Left kidney (tissue), 2 donors: ENCODE measurements around the gene MDFIC. TPM values are rescaled to one million over a fixed set of nuclear protein-coding genes. Genes with fewer than 3 reads are reported as not detected.

Experiments
- DNase-seq: peaks from one replicate; pipeline ENCODE4 v3.0.0-alpha.2; 2013
- polyA plus RNA-seq: library from polyadenylated mRNA; unstranded; fragments of 120-200 nt; gene quantifications from one replicate; pipeline ENCODE4 v1.2.1, GENCODE V29; 2013; ENCODE audit not compliant: insufficient read length

The MDFIC gene
- polyA plus RNA-seq, 1 donor = 30.6 TPM

DNA sequence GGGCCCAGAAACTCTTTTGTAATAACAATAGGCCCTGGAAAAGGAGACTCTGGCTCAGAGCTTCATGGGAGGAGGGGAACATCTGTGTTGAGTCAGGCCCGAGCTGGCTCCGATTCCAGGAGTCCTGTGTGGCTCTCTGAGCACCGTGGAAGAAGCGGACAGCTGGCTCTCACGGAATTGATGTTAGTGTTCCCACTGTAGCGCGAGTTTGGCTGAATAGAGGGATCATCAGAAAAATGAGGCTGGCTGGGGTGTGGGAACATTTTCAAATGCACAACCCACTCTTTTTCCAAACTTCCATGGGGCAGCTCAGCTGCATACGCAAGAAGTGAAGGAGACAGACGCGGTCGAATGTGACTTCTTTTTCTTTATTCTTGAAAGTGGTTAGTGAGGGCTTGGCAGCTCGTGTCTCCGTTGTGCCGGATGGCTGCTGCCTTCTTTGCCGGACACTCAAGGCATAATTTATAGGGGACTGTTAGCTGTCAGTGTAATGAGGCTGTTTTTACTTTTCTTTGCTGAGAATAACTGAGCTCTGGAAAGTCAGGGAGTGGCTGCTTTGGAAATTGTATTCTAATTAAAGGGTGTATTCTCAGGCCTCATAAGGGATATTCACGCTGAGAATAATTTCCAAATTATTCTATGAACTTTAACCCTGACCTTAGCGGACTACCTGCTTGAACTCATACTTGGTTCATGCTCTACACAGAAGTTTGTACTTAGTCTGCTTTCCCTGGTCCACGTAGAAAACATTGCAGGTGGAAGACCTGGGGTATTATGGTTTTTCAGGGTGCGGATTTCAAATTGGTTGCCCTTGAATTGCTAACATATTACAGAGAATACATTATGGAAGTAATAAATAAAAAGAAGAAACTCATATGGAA lies 23.1 kb downstream of the MDFIC start:
- peak; percentile 53 for DNase-seq

DNA sequence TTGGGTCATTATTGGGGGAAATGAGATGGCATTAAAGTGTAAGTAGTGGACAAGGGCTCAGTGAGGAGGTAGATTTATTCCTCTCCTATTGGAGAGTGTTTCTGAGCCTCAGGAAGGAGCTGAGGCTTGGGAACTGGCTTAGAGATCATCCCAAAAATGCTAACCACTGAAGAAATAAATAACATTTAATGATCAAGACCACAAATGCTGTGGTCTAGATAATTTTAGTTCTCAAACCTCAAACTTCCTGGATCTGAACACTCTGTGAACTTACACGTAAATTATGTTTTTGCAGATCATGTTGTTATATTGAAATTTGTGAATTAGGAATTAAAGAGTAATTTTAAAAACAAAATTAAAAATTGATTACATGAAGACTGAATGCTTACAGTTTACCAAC lies 27.3 kb downstream of the MDFIC start:
- no peak for DNase-seq

- no peak for DNase-seq
These were observed 30.4 kb downstream of the MDFIC start for GRCh38 chr7:114952296-114952695.

DNA sequence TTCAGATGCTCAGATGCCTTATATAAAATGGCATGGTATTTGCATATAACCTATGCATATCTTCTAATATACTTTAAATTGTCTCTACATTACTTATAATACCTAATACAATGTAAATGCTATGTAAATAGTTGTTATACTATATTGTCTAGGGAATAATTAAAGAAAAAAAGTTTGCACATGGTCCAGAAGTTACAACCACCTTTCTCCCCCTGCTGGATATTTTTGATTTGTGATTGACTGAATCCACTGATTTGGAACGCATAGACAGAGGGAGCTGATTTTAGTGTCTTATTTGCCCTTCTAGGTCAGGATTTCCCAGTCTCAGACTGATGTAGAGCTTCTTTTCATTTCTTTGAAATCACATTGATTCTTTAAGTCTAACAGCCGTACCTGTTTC lies 31.8 kb downstream of the MDFIC start:
- no peak for DNase-seq

DNA sequence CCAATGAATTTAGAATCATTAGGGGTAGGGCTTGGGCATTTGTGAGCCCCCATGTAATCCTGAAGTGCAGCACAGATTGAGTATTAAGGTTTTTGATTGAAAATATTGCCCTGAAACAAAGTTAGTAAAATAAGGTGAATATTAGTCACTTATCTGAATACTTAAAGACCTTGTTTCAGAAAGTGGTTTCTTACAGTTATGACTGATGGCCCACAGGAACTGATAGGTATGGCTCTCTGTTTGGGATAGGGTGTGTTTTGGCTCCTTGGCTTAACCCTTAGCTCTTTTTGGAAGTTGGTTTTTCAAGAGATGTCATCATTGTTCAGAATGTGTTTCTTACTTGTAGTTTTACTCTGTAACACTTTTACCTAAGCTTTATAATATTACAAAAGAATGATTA lies 34.8 kb downstream of the MDFIC start:
- no peak for DNase-seq

DNA sequence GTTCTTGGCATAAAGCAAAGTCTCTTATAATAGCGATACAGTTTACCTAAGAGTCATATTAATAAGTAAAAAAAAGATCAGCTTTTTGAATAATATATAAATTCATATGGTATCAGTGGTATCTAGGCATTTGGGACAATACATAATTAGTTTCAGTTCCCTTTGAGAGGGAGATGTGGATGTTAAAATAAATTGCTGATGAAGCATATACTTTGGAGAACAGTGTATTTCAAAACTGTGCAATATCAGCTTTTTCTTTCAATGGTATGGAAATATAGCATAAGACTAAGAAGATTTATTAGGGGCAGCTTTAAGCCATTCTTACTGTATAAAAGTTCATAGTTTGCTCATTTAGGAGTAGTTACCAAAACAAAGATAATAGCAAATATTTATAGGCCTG lies 35.5 kb downstream of the MDFIC start:
- DNase-seq = no peak

GRCh38 chr7:114959931-114960330 lies 38.0 kb downstream of the MDFIC start:
- no peak for DNase-seq

DNA sequence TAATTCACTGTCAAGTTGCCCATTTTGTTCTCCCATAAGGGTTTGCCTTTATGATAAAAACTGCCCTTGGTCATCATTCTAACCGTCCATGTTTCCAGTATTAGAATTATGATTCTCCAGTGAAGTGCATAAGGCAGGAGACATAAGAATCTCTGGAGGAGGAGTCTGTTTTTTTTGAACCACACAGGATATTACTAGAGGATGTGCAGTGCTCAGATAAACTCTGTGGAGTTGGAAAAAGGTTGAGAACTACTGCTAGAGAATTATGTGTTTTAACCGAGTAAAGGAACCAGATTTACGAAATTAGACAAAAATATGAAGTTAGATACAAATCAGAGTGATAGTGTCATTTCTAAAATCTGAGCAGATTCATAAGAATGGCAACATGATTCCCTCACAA lies 40.5 kb downstream of the MDFIC start:
- no peak for DNase-seq

DNA sequence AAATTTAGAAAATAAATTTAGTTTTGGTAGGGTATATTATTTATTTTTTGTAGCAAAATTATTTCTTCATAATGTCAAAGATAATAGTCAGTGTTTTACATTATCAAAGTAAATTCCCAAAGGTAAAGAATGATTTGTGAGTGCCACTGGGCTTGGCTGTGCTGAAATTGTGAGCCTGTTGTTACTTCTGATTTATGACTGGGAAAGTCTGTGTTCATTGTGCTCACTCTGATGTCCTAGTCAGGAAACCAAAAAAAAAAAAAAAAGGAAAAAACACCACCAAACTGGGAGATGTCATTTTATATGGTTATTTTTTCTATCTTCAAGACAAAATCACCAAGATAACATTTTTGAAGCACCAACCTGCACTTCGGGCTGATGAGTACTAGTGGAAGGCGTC lies 44.3 kb downstream of the MDFIC start:
- no peak for DNase-seq

GRCh38 chr7:114969096-114969495 lies 47.2 kb downstream of the MDFIC start:
- no peak for DNase-seq

- DNase-seq = no peak
These were observed 48.4 kb downstream of the MDFIC start for GRCh38 chr7:114970308-114970707.

GRCh38 chr7:114970732-114971131 lies 48.8 kb downstream of the MDFIC start:
- DNase-seq = no peak

GRCh38 chr7:114972567-114972966 lies 50.7 kb downstream of the MDFIC start:
- no peak for DNase-seq

GRCh38 chr7:114973147-114973546 lies 51.3 kb downstream of the MDFIC start:
- DNase-seq = no peak

GRCh38 chr7:114975401-114975800 lies 53.5 kb downstream of the MDFIC start:
- no peak for DNase-seq

GRCh38 chr7:114976666-114977065 lies 54.8 kb downstream of the MDFIC start:
- DNase-seq = no peak

DNA sequence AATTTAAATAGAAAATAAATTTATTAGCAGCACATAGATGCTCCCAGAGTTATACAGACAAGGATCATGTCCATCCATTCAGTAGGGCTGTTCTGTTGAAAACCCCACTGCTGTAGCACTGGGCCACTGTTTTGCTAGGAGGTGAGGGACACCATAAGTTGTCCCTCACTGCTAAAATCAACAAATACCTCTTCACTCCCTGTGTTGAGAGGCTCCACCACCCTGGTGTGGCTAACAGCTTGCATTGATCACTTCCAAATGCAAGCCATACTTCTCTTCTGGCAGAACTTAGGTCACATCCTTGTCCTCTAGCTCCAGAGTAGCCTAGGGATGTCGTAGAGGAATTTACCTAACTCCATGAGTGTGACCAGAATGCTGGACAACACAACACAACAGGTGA lies 55.4 kb downstream of the MDFIC start:
- no peak for DNase-seq

- DNase-seq = no peak
These were observed 57.5 kb downstream of the MDFIC start for GRCh38 chr7:114979388-114979787.

- no peak for DNase-seq
These were observed 58.1 kb downstream of the MDFIC start for GRCh38 chr7:114979803-114980507.

DNA sequence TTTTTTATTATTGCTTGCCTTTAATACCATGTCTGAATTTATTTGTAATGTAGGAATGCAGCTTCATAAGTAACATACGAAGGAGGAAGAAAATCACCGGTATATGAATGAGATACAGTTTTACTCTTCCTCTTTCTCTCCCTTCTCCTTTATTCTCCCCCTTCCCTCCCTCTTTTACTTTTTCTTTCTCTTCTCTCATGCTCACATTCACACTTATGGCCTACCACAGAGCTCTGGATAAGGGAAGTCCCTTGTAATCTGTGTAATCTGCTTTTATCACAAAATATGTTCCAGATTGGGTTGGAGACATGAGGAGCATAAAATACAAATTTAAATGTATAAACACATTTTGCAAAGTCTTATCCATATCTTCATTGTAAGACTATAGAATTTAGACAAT lies 59.4 kb downstream of the MDFIC start:
- no peak for DNase-seq

DNA sequence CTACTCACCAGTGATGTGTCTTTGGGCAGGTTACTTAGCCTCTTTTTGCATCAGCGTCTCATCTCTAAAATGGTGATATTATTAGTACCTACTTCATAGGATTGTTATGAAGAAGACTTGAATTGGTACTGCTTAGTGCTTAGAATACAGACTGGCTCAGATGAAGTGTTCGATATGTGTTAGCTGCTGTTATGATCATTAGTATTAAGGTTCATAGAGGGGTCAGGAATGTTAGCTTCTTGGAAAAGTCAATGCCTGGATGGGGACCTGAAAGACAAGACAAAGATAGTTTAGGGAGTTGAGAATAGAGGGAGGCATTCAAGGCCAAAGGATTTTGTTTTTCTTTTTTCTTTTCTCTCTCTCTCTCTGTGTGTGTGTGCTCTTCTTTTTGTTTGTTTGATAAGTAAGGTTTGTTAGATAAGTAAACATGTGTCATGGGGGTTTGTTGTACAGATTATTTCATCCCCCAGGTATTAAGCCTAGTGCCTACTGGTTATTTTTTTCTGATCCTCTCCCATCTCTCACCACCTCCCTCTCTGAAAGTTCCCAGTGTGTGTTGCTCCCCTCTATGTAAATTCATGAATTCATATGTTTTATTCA lies 63.3 kb downstream of the MDFIC start:
- no peak for DNase-seq

DNA sequence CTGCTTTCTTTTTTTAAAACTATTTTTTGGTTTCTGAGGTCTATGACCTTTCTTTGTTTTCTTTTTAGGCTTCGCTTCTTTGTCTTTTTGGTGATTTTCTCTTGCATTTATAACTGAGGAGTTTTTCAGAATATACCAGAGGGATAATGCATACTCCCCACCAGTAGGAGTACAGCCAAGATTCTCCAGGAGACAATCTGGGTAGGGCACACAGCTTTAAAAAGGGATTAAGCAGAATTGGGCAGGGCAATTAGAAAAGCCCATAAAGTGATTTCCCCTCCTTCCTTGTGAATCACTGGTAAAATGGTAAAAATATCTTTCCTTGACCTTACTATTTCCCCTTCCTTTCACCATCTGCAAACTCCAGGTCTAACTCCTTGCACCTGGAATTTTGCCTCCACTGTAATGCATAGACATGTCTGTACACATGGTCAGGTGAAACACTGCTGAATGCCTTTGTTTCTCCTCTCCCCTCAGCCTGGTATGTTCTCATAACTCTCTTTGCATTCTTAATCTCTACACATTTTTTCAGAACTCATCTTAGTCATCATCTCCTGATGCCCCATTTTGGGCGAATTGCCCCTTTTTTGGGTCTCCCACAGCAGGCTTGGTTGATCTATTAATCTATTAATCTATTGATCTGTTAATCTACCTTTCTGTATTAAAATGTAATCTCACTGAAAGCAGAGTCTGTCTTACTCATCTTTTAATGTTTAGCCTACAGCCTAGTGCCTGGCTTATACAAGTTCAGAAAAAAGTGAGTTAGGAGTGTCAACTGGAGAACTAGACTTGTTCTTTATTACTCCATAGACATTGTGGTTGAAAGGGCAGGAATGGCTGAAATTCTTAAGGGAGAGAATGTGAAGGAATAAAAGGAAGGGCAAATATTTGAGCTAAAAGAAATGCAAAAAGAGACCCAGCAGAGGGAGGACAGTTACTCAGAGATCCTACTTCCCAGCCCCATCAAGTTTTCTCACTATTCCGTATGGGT lies 64.6 kb downstream of the MDFIC start:
- no peak for DNase-seq
